GM19455 (cell line): ENCODE results near the gene CDHR1.

ENCODE experiments used
- ATAC-seq: cut with Tn5 transposase; IDR thresholded peaks from one replicate; pipeline ENCODE4 v1.9.1; 2021; ENCODE audit not compliant: unreplicated experiment

CDHR1 gene

DNA sequence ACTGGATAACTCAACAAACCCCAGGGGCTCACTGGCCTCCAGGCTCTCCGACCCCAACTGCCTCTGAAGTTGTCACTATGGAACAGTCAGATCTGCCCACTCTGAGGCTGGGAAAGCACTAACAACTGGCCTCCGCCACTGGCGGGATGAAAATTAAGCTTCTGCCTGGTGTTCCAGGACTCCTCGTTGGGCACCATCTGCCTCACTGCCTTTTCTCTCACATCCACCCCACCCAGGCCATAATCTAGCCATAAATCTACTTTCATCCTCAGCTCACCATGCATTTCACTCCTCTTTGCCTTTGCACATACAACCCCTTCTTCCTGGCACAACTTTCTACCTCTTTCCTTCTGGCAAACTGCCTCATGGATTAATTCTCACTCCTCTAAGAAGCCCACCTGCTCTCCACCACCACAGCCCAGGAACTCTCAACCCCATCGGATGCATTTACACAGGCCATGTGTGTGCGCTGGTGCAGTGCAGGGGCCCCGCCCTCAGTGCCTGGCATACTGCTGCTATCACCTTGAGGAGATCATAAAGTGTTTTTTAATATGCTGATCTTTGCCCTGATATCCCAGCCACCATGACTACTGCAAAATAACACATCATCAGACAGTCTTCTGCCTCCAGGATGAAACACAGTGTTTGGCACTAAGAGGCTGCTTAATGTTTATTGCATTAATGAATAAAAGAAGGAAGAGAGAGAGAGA lies 4.0 kb downstream of the CDHR1 start:
- no peak for ATAC-seq

DNA sequence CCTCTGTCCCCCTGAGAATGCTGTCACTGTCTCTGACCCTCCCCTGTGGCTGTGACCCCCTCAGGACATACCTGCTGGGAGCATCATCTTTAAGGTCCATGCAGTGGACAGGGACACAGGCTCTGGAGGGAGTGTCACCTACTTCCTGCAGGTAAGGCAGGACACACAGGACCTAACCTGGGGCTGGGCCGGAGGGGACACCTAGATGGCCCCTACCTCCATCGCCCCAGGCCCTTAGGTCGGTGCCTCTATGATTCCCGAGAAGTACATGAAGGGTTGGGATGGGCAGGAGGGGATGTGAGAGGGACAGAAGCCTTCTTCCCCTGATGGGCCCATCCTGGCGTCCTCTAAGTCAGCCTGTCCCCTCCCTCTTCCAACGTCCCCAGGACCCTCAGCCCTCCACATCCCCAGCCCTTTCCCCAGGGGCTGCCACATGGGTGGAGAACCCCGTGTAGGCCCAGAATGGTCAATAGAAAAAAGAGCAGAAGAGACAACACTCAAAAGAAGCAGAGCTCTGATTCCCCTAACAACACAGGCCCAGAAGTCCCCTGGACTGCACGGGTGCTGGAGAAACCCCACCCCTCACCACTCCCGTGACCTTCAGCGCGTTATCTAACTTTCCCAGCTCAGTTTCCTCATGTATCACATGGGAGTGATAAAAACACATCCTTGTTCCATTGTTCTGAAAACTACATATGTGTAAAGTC lies 6.4 kb downstream of the CDHR1 start:
- ATAC-seq = no peak

DNA sequence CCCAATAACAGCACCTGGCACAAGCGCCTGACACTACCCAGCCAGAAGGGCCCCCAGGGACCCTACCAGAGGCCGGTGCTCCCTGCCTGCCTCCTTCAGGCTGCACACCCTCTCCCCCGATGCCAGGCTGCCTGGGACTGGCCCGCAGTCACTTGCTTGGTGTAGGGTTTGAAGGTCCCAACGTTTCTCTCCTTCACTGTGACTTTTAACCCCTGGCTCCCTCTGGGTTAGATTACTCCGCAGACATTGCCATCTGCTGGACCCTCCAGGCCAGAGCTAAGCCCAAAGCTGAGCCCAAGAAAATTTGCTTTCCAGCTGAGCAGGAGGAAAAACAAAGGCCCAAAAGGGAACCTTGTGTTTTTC lies 6.9 kb downstream of the CDHR1 start:
- ATAC-seq = no peak

DNA sequence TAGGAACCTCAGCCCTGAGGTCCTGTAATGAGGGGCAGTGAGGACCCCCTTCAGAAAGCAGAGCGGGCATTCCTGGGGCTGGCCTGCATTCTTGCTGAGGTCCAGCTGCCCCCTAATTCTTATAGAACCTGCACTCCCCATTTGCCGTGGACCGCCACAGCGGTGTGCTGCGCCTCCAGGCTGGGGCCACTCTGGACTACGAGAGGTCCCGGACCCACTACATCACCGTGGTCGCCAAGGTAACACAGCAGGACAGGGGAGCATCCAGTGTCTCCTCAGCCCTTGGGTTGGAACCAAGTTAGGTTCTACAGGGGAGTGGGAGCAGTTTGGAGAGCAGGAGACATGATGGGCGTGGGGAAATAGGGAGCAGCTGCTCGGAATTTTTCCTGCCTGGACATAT lies 7.3 kb downstream of the CDHR1 start:
- ATAC-seq = no peak

DNA sequence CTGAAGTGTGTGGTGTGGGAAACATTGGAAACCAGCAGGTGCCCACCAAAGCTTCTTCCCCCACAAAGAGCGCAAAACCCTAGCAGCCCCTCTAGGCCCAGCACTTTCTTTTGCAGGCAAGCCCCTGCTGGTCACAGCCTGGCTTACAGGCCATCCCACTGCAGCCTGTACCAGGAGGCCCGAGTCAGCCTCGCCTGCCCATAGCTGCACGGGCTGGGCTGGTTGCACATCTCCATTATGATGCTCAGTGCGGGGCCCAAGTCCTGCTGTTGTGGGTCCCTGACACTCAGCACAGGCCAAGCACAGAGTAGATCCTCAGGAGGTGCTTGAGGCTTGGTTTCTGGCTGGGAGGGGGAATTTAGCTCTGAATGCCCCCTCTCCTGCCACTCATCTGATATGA lies 8.0 kb downstream of the CDHR1 start:
- no peak for ATAC-seq

DNA sequence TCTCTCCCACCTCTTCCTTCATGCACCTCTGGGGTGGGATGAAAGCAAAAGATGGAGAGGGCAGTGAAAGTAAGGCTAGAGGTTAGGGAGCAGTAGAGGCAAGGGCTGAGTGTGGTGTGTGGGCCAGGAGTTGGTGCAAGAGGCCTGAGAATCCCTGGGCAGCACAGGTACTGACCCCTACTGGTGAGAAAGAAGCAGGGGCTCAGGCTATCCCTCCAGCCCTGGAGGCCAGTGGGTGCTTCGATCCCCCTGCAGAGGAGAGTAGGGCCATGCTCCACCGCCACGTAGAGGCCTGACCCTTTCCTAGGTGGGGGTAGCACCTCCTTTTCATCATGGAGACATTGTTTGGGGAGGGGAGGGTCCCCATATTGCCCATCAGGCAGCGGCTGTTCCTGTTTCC lies 9.8 kb downstream of the CDHR1 start:
- peak; percentile 61 for ATAC-seq

DNA sequence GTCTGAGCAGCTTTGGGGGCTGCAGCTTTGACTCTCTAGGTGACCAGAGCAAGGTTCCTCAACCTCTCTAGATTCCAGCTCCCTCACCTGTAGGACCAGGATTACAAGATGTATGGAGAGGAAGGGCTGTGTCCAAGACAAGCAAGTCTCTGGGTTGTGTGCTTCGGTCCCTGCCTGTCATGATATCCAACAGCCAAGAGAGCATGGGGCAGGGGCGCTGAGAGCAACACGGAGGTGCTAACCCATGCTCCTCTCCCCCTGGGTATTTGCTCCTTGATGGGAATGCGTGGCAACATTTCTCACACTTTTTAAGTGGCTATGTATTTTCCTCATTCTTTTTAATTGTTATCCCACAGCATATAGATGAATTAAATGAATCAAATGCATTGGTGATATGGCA lies 10.3 kb downstream of the CDHR1 start:
- ATAC-seq = no peak

DNA sequence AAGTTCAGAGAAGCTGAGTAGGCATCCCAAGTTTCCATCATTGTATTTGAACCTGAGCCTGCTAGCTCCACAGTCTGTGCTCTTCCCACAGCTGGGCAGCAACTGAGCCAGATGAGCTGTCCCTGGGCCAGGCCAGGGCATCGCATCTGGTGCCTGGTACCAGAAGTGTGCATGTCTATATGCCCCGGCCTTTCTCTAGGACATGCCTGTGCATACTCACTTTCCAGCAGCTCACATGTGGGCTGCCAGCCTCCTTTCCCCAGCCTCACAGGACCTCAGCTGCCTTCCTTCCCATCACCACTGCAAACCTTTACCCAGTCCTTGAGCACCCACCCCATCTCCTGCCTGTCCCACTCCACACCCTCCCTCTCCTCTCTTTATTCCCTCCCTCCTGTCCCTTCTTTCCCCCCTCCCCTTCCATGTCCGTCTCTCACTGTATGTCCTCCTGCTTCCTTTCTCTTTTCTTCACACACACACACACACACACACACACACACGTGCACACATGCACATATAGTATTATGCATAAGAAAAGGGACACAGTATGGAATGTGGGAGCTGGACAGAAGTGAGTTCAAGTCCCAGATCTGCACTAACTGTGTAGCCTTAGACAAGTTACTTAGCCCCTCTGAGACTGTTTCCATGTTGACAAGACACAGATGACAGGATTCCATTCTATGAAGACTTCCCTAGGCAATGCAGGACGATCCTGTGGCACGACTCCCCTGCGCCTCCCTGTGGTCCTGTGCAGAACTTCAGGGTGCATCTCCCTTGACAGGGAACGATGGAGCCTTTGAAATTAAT lies 10.9 kb downstream of the CDHR1 start:
- peak; percentile 60 for ATAC-seq

DNA sequence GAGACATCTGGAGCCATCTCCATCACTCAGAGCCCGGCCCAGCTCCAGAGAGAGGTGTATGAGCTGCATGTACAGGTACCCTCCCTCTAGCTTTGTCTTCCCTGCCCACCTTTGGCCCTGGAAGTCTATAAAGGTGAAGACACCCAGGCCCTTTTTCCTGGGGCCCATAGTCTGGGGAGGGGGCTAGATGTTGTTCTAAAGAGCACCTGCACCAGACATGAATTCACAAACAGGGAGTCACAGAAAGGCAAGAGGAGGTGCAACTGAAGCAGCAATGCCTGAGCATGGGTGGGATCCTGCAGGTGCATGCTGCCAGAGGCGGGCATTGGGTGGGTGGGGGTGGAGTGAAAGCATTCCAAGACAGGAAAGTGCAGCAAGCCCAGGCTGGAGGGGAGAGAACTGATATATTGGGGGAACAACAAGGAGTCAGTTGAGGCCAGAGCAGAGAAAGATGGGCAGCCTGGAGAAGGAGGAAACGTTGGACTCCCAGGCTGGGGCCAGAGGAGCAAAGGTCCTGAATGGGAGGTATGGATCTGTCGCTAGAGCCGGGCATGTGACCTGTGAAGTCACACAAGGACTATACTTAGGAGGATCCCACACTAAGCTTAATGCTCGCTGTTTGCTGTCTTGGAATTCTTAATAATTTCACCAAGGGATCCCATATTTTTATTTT lies 11.7 kb downstream of the CDHR1 start:
- ATAC-seq = no peak

DNA sequence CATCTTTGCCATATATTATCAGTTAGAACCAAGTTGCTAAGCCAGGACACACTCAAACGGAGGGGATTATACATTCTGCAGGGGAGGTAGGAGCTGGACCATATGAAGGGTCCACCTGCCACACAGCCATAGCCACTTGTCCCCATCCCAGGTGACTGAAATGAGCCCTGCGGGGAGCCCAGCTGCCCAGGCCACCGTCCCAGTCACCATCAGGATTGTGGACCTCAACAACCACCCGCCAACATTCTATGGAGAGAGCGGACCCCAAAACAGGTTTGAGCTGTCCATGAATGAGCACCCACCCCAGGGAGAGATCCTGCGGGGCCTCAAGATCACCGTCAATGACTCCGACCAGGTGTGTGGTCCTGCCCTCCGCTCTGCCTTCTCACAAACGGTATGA lies 13.7 kb downstream of the CDHR1 start:
- ATAC-seq = no peak

DNA sequence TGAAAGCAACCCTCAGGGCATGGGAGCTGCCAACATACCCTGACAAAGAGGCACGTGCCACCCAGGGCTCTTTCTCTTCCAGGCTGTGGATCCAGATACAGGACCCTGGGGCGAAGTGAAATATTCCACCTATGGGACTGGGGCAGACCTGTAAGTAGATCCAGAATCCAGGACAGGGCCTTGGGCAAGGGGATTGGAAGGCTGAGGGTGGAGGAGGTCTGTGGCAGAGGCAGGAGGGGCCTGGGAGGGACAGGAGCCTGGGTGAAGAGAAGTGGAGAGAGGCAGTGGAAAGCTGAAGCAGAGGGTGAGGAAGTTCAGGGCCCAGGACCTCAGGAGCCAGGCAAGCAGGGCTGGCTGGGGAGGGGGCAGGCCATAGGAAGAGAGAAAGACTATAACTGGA lies 17.2 kb downstream of the CDHR1 start:
- no peak for ATAC-seq

DNA sequence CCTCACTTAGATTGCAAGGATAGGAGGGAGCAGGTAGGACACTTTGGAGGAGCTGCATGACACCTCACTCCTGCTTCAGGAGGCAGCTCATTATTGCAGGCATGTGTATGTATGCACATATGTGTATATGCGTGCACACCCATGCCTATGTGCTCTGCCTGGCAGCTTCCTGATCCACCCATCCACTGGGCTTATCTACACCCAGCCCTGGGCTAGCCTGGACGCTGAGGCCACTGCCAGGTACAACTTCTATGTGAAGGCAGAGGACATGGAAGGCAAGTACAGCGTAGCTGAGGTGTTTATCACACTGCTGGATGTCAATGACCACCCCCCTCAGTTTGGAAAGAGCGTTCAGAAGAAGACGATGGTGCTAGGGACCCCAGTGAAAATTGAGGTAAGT lies 17.7 kb downstream of the CDHR1 start:
- ATAC-seq = no peak

DNA sequence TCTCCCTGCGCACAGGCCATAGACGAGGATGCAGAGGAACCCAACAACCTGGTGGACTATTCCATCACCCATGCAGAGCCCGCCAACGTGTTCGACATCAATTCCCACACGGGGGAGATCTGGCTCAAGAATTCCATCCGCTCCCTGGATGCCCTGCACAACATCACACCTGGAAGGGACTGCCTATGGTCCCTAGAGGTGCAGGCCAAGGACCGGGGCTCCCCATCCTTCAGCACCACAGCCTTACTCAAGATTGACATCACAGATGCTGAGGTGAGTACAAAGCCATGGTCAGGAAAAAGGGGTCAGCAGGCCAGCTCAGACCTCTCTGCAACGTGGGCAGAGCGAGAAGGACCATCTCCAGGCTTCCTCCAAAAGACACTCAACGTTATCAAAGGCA lies 18.7 kb downstream of the CDHR1 start:
- ATAC-seq = no peak

DNA sequence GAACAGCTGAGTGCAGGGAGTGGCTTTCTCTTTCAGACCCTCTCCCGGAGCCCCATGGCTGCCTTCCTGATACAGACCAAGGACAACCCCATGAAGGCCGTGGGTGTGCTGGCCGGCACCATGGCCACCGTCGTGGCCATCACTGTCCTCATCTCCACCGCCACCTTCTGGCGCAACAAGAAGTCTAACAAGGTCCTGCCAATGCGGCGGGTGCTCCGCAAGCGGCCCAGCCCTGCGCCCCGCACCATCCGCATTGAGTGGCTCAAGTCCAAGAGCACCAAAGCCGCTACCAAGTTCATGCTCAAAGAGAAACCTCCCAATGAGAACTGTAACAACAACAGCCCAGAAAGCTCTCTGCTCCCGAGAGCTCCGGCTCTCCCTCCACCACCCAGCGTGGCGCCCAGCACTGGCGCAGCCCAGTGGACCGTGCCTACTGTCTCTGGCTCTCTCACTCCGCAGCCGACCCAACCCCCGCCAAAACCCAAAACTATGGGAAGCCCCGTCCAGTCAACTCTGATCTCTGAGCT lies 19.8 kb downstream of the CDHR1 start:
- ATAC-seq = no peak

DNA sequence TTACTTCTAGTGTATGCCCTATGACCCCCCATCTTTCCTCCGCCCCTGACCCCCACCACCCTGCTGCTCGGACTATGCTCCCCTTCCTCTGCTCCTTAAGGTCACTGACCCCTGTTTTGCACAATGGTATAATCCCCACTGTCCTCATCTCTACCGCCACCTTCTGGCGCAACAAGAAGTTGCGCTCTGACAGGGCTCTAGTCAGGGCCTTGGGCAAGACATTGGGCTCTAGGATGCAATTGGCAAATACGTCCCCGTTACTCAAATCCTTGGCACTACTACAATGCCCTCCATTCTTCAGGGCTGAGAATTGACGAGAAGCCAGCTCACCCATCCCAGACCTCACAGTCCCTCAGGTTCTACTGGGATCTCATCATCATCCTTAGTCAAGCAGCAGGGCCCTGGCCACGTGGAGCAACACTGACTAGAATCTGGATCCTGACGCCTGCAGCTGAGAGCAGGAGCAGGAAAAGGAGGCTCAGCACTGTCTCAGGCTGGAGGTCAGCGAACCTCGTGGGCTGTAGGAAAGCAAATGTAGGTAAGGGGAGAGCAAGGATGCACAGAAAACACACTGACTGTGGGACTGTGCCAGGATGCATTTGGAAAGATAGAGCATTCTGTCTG lies 20.4 kb downstream of the CDHR1 start:
- peak; percentile 71 for ATAC-seq

DNA sequence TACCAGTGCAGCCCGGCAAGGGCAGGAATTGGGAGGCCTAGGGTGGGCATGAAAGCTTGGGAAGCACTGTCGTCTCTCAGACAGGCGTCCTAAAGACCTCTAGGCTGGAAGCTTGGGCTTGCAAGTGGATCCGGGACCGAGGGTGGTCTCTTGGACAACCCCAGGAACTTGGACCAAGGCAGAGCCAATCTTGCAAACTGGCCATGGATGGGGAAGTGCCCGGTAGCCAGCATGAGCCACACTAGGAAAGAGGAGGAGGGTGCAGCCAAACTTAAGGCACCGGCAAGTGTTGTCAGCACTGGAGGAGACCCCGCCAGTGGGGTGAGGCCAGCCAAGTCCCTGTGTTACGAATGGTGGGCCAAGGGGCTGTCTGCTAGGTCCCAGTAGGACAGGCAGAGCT lies 22.5 kb downstream of the CDHR1 start:
- no peak for ATAC-seq

DNA sequence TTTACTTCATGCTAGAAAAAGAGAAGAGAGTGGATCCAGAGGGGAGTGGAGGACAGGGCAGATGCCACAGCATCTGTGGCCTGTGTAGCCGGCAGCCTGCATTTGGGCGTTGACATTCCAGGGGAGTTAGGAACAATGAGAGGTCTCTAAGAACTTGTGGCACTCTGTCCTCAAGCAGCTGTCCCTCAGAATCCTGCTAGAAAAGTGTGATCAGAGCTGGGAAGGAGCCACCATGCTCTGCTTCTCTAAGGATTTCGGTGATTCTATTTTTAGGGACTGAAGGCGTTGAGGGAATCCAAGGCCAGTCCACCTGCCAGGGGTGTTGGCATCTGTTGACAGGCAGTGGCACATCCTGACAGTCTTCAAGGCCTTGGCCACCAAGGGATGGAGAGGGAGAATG lies 23.4 kb downstream of the CDHR1 start:
- no peak for ATAC-seq

DNA sequence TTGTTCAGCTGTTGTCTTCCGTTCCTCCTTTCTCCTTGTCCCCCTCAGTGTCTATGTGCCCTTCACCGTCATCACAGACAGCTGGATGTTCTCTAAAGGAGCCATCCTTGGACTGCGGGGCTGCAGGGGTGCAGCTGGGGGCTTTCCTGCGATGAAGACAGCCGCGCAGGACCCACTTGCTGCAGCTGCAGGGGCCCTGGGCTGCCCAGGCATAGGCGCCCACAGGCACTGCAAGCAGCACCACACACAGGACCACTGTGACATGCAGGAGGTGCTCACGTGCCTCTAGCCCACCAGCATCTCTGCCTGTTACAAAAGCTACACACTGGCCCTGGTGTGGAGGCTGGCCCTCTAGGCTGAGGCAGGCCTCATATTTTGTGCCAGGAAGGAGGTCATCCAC lies 27.6 kb downstream of the CDHR1 start:
- ATAC-seq = no peak

DNA sequence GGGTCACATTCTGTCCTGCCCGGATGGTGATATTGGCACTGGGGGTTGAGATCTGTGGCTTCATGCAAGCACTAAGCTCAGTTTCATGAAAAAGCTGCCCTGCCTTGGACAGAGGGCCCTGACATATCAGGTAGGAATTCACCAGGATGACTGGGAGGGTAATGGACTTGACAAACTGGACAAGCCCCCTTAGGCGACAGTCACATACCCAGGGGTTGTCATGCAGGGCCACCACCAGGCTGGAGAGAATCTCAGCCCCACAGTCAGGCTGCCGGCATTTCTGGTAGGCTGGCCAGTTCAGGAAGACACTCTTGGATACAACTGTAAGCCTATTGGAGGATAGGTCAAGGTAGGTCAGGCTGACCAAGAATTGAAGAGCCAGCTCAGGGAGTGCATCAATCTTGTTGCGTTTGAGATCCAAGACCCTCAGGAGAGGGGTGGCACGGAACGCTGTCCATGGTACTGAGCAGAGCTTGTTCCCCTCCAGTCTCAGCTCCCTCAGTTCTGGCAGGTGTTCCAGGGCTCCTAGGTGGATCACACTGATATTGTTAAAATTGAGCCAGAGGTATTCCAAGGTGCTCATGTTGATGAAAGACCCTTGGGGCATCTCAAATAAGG lies 30.2 kb downstream of the CDHR1 start:
- ATAC-seq = no peak

DNA sequence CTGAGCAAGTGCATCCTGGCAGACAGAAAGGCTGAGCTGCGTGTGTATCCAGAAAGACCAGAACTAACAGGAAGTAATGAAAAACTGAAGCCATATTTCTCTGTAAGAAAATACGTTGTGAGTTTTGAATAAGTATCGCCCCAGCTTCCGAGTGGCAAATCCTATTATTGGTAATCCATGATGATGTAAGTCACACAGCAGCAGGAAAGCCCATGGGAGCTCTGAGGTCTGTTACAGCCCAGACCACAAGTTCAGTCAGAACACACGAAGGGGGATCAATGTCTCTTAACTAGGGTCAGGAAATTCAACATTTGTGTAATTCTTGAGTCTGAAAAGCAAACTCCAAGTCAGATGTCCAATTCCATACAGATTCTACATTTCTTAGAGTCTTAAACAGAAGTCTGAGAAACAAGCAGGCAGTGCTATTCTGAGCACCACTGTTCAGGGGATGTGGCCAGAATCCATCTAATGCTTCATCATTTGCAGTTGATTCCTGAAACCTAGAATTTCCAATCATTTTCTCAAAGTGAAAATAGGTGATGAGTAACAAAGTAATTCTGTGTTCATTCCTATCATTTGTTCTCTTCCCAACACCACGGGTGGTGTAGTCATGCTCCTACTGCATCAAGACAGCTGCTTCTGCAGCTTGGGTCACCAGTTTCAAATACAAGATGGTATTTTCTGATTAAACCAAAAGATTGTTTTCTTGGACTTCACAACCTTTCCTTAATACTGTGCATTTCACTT lies 31.3 kb downstream of the CDHR1 start, which contains the start of gene LRIT2:
Gene LRIT2, minus strand, starts transcription at position 118 of the 747 bp plus-strand sequence. Its CDS starts 24 bp downstream, at position 94.
- no peak for ATAC-seq
